Measurements from ENCODE around the gene VTI1B. TPM values are rescaled to one million over a fixed set of nuclear protein-coding genes. Genes with fewer than 3 reads are reported as not detected.

The VTI1B gene, protein sequence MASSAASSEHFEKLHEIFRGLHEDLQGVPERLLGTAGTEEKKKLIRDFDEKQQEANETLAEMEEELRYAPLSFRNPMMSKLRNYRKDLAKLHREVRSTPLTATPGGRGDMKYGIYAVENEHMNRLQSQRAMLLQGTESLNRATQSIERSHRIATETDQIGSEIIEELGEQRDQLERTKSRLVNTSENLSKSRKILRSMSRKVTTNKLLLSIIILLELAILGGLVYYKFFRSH
- 57.0 TPM for total RNA-seq

DNA sequence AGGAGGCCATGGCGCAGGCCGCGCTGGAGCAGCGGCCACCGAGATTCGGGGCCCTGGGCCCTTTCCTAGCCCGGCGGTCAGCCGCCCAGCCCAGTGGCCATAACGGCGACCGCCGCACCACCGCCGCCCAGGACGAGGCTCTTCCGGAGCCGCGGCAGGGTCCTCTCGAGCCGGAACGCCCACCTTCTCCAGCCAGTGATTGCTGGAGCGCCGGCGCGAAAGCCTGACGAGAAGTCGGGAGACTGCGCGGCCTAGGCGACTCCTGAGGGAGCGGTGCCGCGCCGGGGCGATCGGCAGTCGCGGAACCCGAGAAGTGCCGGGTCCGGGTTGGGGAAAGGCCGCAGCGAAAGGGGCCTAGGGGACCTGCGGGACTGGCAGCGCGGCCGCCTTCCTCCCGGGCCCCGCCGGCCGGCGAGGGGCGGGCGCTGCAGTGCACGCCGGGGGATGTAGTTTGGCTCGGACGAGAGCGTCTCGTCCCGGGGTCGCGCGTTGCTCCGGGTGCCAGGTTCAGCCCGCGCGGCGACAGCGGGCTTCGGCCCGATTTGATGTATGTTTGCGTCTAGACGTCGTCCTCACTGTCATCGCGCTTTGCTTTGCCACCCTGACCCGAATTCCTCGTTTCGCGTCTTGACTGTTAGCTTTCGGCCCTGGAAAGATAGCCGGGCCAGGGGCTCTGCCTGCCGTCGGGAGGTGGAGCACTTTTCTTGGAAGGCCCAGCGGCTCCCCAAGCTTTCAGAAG is at the start of gene VTI1B:
Gene VTI1B, minus strand, starts transcription at position 153 of the 739 bp plus-strand sequence. Its CDS starts 143 bp downstream, at position 10.

DNA sequence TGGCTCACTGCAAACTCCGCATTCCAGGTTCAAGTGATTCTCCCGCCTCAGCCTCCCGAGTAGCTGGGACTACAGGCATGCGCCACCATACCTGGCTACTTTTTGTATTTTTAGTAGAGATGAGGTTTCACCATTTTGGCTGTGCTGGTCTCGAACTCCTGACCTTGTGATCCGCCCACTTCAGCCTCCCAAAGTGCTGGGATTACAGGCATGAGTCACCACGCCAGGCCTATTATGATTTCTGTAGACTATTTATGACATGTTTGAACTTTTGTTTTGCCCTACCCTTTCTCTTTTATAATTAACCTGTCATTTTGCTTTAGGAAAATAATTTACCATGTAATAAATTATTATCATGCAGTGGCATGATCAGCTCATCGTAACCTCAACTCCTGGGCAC is 27.1 kb upstream of the VTI1B start, which contains the start of gene RDH12:
Gene RDH12, plus strand, starts transcription at position 395 of the 400 bp plus-strand sequence. CDS start 20,757 bp downstream, outside the sequence.

DNA sequence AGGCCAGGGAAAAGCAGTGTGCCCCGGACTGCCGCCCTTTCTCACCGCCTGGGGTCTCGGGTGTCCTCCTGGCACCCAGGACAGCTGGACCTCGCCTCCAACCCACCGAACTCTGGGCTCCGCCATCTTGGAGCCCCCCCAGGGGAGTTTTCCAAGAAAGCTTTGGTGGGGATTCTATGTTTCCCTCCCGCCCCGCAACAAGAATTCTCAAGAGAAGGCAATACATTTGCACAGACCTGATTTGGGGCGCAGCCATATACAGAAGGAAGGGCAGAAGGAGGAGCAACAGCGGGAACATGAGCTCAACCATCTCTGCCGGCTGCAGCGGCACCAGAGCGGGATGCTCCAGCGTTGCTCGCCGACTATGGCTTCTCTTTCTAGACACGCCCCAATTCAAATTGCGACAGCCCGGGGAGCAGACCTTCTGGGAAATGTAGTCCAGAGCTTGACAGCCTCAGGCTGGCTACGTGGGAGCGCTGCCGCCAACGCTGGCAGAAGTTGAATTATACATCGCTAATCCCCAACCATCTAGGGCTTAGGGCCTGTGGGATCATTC is 21.0 kb upstream of the VTI1B start, which contains the start of gene RDH11:
Gene RDH11, minus strand, starts transcription at position 371 of the 556 bp plus-strand sequence. Its CDS starts 61 bp downstream, at position 310.

DNA sequence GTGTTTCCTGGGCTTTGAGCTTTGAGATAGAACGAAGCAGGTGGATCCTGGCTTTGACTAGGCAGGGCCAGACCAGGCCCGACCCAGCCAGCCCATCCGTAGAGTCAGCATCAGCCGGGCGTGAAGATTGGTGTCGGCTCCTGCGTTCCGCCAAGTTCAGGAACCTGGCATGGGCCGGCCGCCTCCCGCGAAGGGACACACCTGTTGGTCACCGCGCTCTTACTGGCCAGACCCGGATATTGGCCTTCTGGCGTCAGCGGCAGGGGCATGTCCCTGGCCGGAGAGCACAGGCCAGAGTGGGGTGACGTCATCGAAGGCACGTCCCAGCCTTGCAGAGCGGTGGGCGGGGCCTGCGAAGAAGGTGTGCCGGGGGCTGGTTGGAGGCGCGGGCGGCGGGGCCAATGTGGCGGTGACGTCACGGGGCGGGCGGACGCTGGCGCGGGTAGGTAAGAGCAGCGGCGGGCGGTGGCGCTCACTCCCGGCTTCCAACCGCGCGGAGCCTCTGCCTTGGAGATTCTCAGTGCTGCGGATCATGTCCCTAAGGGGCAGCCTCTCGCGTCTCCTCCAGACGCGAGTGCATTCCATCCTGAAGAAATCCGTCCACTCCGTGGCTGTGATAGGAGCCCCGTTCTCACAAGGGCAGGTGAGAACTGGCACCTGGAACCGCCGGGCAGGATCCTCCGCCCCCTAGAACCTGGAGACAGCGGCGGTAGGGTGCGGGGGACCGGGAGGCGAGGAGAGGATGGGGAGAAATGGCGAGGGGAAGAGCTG is 54.8 kb downstream of the VTI1B start, which contains the start of gene ARG2:
Gene ARG2, plus strand, starts transcription at position 475 of the 771 bp plus-strand sequence. Its CDS starts 58 bp downstream, at position 533.

DNA sequence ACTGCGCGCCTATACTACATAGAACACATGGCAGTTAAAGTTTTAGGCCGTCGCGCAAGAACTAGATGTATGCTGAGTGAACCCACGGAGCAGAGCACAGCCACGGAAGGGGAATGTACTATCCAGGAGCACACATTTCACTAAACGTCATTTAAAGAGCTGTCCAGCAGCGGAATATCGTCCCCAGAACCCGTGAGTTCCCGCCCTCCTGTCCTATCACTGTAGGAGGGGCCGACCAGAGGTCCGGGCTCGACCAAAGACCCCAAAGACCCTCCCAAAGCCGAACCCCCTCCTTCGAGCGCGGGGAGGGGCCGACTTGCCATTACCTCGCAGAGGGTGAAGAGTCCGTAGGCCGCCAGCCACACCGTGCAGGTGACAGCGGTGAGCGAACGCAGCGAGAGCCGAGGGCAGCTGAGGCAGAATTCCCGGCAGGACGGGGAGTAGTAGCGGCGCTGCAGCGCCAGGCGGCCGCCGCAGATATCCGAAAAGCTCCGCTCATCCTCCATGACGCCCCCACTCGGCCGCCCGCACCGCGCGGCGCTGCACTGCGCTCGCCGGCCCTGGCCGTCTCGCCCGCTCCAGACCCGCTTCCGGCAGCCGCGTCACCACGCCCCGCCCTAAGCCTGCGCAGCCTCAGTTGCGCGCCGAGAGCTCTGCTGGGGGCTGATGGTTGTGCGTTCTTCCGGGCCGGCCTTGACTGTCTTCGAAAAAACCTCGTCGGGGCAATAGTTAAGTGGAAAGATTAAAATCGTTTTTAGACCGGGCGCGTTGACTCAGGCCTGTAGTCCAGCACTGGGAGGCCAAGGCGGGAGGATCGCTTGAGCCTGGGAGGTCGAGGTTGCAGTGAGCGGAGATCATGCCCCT is 74.5 kb downstream of the VTI1B start, which contains the start of gene PIGH:
Gene PIGH, minus strand, starts transcription at position 571 of the 864 bp plus-strand sequence. Its CDS starts 65 bp downstream, at position 506.

Small RNA genes lying within 50 kb of the gene (small RNA-seq; reads per million reads assigned to genes)
- gene AL132640.3 (not detected), gene RF00019 (not detected), gene RN7SL369P (not detected), gene RNA5SP386 (not detected)

Other genes with a start within 250 kb of the VTI1B start
- gene TMEM229B, start 185.9 kb downstream of the VTI1B start, total RNA-seq: 35.1 TPM
- 11.3 TPM for gene PLEKHH1, start 141.3 kb downstream of the VTI1B start, total RNA-seq
- 36.4 TPM for gene PIGH, start 74.4 kb downstream of the VTI1B start, total RNA-seq
- 57.4 TPM for gene ARG2, start 54.7 kb downstream of the VTI1B start, total RNA-seq
- 133 TPM for gene RDH11, start 21.1 kb upstream of the VTI1B start, total RNA-seq
- gene RDH12, start 27.3 kb upstream of the VTI1B start, total RNA-seq: 1.8 TPM
- 20.1 TPM for gene ZFYVE26, start 142.0 kb upstream of the VTI1B start, total RNA-seq
- gene RAD51B, start 145.1 kb upstream of the VTI1B start, total RNA-seq: 12.2 TPM

All from diencephalon (tissue), 1 donor.